MM.1S (cell line): ENCODE data around the gene LRIT2.

Source experiments
- DNase-seq: peaks from one replicate; pipeline ENCODE4 v3.0.0-alpha.2; 2015
- H2AFZ ChIP-seq: fragments of 300-600 bp; sonication (generic); 2 replicates; pipeline ENCODE4 v1.6.0; 2016; ENCODE audit warnings: antibody characterized with exemption, low read length
- H3F3A ChIP-seq: fragments of 300-600 bp; sonication (generic); 2 replicates; pipeline ENCODE4 v1.6.1; 2016; ENCODE audit warnings: mild to moderate bottlenecking, antibody characterized with exemption, low read length, moderate library complexity, mixed read lengths; ENCODE audit not compliant: insufficient read depth
- H3K27ac ChIP-seq: fragments of 300-600 bp; sonication (generic); 2 replicates; pipeline ENCODE4 v1.5.1; 2016; ENCODE audit warnings: mild to moderate bottlenecking, low read length
- H3K27me3 ChIP-seq: fragments of 300-600 bp; sonication (generic); replicated peaks from 2 replicates; pipeline ENCODE4 v1.6.0; 2016; ENCODE audit warnings: low read length; ENCODE audit not compliant: insufficient read depth
- H3K36me3 ChIP-seq: fragments of 300-600 bp; sonication (generic); replicated peaks from 2 replicates; pipeline ENCODE4 v1.6.1; 2016; ENCODE audit warnings: mild to moderate bottlenecking, low read length, mixed read lengths; ENCODE audit not compliant: insufficient read depth
- H3K4me1 ChIP-seq: fragments of 300-600 bp; sonication (generic); 2 replicates; pipeline ENCODE4 v1.6.1; 2016; ENCODE audit warnings: low read length, mixed read lengths
- H3K4me2 ChIP-seq: fragments of 300-600 bp; sonication (generic); 2 replicates; pipeline ENCODE4 v1.6.0; 2016; ENCODE audit warnings: low read depth, low read length
- H3K4me3 ChIP-seq: fragments of 300-600 bp; sonication (generic); 2 replicates; pipeline ENCODE4 v1.5.1; 2016; ENCODE audit warnings: low read length, mixed read lengths
- H3K79me2 ChIP-seq: fragments of 300-600 bp; sonication (generic); 2 replicates; pipeline ENCODE4 v1.6.1; 2016; ENCODE audit warnings: mixed run types, low read length, mixed read lengths
- H3K9ac ChIP-seq: fragments of 300-600 bp; sonication (generic); 2 replicates; pipeline ENCODE4 v1.6.1; 2016; ENCODE audit warnings: low read length, mixed read lengths
- H3K9me2 ChIP-seq: fragments of 300-600 bp; sonication (generic); replicated peaks from 2 replicates; pipeline ENCODE4 v1.6.1; 2016; ENCODE audit warnings: mild to moderate bottlenecking, low read length, mixed read lengths; ENCODE audit not compliant: insufficient read depth
- H3K9me3 ChIP-seq: fragments of 300-600 bp; sonication (generic); replicated peaks from 2 replicates; pipeline ENCODE4 v1.6.1; 2016; ENCODE audit warnings: mild to moderate bottlenecking, low read length, mixed read lengths; ENCODE audit not compliant: insufficient read depth
- H4K20me1 ChIP-seq: fragments of 300-600 bp; sonication (generic); 2 replicates; pipeline ENCODE4 v1.6.1; 2016; ENCODE audit warnings: mild to moderate bottlenecking, low read length, moderate library complexity, mixed read lengths; ENCODE audit not compliant: insufficient read depth
- CTCF ChIP-seq: fragments of 300-600 bp; sonication (generic); IDR thresholded peaks from 2 replicates; pipeline ENCODE4 v1.5.1; 2016; ENCODE audit warnings: antibody characterized with exemption, low read length, mixed read lengths
- EZH2 ChIP-seq: fragments of 300-600 bp; sonication (generic); optimal IDR thresholded peaks from 2 replicates; pipeline ENCODE3; 2017; ENCODE audit warnings: low read depth, mild to moderate bottlenecking, antibody characterized with exemption, low read length, mixed read lengths
- EZH2phosphoT487 ChIP-seq: fragments of 300-600 bp; sonication (generic); IDR thresholded peaks from 2 replicates; pipeline ENCODE4 v1.6.1; 2018; ENCODE audit warnings: antibody characterized with exemption, low read length

LRIT2 gene

GRCh38 chr10:84261236-84261915, 36.0 kb upstream of the LRIT2 start:
- no peak overlapping the region for H3K4me3 ChIP-seq
- H4K20me1 ChIP-seq = no peaks in the 10 kb centered on the region
- no peaks in the 10 kb centered on the region for H3K9me3 ChIP-seq
- no peak overlapping the region for H2AFZ ChIP-seq
- H3K79me2 ChIP-seq = no peaks in the 10 kb centered on the region
- no peaks in the 10 kb centered on the region for H3K9me2 ChIP-seq
- H3K36me3 ChIP-seq = no peaks in the 10 kb centered on the region
- H3K27ac ChIP-seq = no peak overlapping the region
- no peaks in the 10 kb centered on the region for H3K4me1 ChIP-seq
- DNase-seq = no peak
- no peak overlapping the region for H3K9ac ChIP-seq
- H3F3A ChIP-seq = no peaks in the 10 kb centered on the region
- no peaks in the 10 kb centered on the region for H3K27me3 ChIP-seq
- no peak for TF ChIP-seq EZH2phosphoT487
- TF ChIP-seq EZH2 = no peak
- no peak for TF ChIP-seq CTCF
- no peak overlapping the region for H3K4me2 ChIP-seq

- Histone ChIP-seq H3K4me2 (no peak overlapping the region), H3K9me3 (no peaks in the 10 kb centered on the region), H3K36me3 (no peaks in the 10 kb centered on the region), H3K4me1 (no peaks in the 10 kb centered on the region), H3K9ac (no peak overlapping the region), H3F3A (no peaks in the 10 kb centered on the region), H4K20me1 (no peaks in the 10 kb centered on the region), H2AFZ (no peak overlapping the region), H3K27me3 (no peaks in the 10 kb centered on the region), H3K4me3 (no peak overlapping the region), H3K27ac (no peak overlapping the region), H3K9me2 (no peaks in the 10 kb centered on the region), H3K79me2 (no peaks in the 10 kb centered on the region)
- TF ChIP-seq EZH2phosphoT487 = no peak
- TF ChIP-seq EZH2 = no peak
- TF ChIP-seq CTCF = no peak
- DNase-seq = no peak
These were observed 32.8 kb upstream of the LRIT2 start for GRCh38 chr10:84258034-84258695.

- H3K27me3 ChIP-seq = no peaks in the 10 kb centered on the region
- H3K9ac ChIP-seq = no peak overlapping the region
- H3K9me3 ChIP-seq = no peaks in the 10 kb centered on the region
- H3K79me2 ChIP-seq = no peaks in the 10 kb centered on the region
- H3K4me2 ChIP-seq = no peak overlapping the region
- H3K9me2 ChIP-seq = no peaks in the 10 kb centered on the region
- H3F3A ChIP-seq = no peaks in the 10 kb centered on the region
- no peaks in the 10 kb centered on the region for H3K4me1 ChIP-seq
- no peaks in the 10 kb centered on the region for H3K36me3 ChIP-seq
- no peak overlapping the region for H3K27ac ChIP-seq
- no peaks in the 10 kb centered on the region for H4K20me1 ChIP-seq
- H3K4me3 ChIP-seq = no peak overlapping the region
- no peak overlapping the region for H2AFZ ChIP-seq
- no peak for TF ChIP-seq EZH2phosphoT487
- no peak for TF ChIP-seq CTCF
- no peak for TF ChIP-seq EZH2
- no peak for DNase-seq
These were observed 32.1 kb upstream of the LRIT2 start for GRCh38 chr10:84257343-84258020.
